Mammary epithelial cell (primary cell): ENCODE data around the gene EFCAB8.

Source experiments
- EZH2 ChIP-seq: IDR thresholded peaks from 2 replicates; pipeline ENCODE4 v1.6.1; 2012; ENCODE audit warnings: low read length, inconsistent platforms, borderline replicate concordance
- TF ChIP-seq, protein P1 (sequence below), 2 donors: IDR thresholded peaks in 1 of 2; conservative IDR thresholded peaks in 1 of 2; 2 replicates each; pipeline ENCODE4 v1.5.1; 2011 to 2012; ENCODE audit warnings: inconsistent platforms in 2 of 2, low read length in 2 of 2, mild to moderate bottlenecking in 2 of 2, control low read depth in 1 of 2, low read depth in 1 of 2; ENCODE audit not compliant: insufficient read depth in 1 of 2; ENCODE audit errors: extremely low read depth in 1 of 2

DNA sequence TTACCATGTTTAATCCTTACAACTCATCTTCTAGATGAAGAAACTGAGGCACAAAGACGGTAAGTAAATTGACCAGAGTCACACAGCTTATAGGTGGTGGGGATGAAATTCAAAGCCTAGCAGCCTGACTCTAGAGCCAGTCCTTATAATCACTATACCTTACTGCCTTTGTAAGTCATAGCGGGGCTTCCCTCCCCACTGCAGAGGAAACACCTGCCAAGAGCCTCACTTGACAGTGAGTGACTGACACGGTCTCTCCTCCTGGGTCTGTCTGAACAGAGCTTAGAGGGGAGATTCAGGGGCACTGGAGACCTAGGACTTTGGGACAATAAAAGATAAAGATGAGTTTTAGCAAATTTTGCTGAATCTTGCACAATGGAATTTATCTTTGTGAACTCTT, 132.7 kb downstream of the EFCAB8 start:
- TF ChIP-seq, protein P1, sequence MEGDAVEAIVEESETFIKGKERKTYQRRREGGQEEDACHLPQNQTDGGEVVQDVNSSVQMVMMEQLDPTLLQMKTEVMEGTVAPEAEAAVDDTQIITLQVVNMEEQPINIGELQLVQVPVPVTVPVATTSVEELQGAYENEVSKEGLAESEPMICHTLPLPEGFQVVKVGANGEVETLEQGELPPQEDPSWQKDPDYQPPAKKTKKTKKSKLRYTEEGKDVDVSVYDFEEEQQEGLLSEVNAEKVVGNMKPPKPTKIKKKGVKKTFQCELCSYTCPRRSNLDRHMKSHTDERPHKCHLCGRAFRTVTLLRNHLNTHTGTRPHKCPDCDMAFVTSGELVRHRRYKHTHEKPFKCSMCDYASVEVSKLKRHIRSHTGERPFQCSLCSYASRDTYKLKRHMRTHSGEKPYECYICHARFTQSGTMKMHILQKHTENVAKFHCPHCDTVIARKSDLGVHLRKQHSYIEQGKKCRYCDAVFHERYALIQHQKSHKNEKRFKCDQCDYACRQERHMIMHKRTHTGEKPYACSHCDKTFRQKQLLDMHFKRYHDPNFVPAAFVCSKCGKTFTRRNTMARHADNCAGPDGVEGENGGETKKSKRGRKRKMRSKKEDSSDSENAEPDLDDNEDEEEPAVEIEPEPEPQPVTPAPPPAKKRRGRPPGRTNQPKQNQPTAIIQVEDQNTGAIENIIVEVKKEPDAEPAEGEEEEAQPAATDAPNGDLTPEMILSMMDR (conservative IDR thresholded peaks at IDR 0.05 in 1 of 2, IDR thresholded peaks at IDR 0.05 in 1 of 2; ENCODE audit: extremely low read depth in 1 of 2, insufficient read depth in 1 of 2, low read depth in 1 of 2, low read length in 2 of 2): no peak
- no peak for TF ChIP-seq EZH2
